NCI-H460 (cell line): ENCODE data around the gene GBP6. TPM values are rescaled to one million over a fixed set of nuclear protein-coding genes. Genes with fewer than 3 reads are reported as not detected.
A peak's percentile ranks its signal among the peaks of the same experiment; 100 is the strongest.
"Not testable (repeated sequence)": the region's sequence is repeated elsewhere in the genome, so short reads cannot be mapped to it uniquely, and the experiment has no call there.

Experiments used
- DNase-seq: peaks from one replicate; pipeline ENCODE4 v3.0.0-alpha.2; 2016; ENCODE audit warnings: low read depth; ENCODE audit errors: extremely low read depth
- polyA plus RNA-seq: library from polyadenylated mRNA; depleted of rRNA; stranded (reverse); fragments of >200 nt; gene quantifications from 2 replicates; pipeline ENCODE4 v1.2.3, GENCODE V29; 2014; cell fraction: nucleus; rRNA removed
- total RNA-seq: library from RNA; depleted of rRNA; stranded (reverse); fragments of >200 nt; shearing (Covaris generic); gene quantifications from 2 replicates; pipeline ENCODE4 v1.2.3, GENCODE V29; 2014; rRNA removed

Gene GBP6, protein sequence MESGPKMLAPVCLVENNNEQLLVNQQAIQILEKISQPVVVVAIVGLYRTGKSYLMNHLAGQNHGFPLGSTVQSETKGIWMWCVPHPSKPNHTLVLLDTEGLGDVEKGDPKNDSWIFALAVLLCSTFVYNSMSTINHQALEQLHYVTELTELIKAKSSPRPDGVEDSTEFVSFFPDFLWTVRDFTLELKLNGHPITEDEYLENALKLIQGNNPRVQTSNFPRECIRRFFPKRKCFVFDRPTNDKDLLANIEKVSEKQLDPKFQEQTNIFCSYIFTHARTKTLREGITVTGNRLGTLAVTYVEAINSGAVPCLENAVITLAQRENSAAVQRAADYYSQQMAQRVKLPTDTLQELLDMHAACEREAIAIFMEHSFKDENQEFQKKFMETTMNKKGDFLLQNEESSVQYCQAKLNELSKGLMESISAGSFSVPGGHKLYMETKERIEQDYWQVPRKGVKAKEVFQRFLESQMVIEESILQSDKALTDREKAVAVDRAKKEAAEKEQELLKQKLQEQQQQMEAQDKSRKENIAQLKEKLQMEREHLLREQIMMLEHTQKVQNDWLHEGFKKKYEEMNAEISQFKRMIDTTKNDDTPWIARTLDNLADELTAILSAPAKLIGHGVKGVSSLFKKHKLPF
- not detected in 2 replicates for total RNA-seq
- polyA plus RNA-seq = not detected in 2 replicates

DNA sequence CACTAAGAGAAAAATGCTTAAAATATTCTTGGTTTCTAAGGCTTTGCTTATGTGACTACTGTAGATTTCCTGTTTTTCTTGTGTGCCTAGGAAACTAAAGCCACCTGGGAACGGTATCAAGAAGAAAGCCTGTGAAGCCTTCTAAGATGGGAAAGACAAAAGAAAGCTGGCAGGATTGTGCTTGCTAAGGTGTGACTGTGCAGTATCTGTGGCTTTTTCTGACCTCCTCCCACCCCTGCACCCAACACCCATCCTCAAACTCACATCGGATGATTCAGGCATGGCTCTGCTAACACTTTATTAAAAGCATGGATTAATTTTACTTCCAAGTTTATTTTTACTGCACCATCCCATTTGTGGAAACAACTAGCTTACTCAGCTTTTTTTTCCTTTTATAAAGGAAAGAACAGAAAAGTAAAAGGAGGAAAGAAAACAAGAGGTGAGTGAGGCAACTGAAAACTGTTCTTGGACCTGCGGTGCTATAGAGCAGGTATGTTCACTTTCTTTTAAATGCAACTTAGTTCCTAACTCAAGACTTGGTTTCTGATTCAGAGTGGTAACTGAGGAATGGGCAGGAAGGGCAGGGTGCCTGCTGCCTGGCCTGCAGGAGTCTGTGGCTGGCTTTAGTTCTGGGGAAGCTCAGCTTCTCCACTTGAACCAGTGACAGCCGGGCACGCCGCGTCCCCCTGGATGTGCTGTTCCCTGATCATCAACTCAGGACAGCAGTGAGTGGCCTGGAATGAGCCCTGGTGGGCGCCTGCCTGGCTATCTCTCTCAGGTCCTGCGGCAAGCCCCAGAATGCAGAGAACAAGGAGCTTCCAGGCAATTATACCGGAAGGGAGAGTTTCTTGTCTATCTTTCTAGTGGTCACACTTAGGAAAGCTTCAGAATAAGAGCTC lies at the start of gene GBP6:
Gene GBP6, plus strand, starts transcription at position 422 of the 899 bp plus-strand sequence. CDS start 4,493 bp downstream, outside the sequence.
- DNase-seq = no peak

DNA sequence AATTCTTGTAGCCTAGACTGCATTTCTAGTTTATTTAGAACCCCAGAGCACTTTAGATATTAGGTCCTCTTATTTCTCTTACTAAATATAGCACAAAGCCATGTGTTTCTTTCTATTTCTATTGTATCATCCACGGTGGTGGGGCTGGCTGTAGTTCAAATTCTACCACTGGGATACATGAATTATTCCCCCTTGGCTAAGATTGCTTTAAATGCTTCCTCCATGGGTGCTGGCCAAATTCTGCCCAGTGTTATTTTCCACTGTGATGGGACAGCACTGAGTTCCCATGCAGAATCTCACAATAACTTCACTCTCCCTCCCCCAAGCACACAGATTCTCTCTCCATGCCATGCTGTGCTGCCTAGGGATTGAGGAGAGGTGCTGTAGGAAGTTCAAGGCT lies 41.5 kb upstream of the GBP6 start:
- DNase-seq = no peak

DNA sequence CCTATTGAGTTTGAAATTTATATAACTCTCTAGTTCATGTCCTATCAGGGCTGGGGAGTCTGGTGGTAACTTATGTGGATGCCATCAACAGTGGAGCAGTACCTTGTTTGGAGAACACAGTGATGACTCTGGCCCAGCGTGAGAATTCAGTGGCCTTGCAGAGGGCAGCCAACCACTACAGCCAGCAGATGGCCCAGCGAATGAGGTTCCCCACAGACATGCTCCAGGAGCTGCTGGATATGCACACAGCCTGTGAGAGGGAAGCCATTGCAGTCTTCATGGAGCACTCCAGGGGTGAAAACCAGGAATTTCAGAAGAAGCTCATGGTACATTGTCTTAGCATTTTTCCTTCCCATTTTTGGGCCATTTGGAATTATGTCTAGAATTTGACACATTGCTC lies 32.0 kb upstream of the GBP6 start:
- DNase-seq = no peak

DNA sequence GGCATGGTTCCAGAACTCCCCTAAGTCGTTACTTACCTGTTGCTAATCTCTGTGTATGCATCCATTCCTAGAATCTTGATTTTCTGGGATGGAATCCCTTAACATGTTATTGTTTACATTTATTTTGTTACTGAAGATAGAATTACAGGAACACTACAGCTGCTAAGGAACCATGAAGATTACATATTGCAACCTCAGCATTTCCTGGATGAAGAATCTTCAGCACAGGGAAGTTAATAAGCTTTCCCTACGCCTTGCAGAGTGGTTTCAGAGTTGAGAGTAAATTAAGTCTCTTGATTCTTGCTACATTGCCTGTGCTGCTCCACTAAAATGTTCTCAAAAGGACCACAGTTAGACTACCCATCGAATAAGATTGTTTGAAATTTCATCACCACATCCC lies 31.4 kb upstream of the GBP6 start:
- no peak for DNase-seq

DNA sequence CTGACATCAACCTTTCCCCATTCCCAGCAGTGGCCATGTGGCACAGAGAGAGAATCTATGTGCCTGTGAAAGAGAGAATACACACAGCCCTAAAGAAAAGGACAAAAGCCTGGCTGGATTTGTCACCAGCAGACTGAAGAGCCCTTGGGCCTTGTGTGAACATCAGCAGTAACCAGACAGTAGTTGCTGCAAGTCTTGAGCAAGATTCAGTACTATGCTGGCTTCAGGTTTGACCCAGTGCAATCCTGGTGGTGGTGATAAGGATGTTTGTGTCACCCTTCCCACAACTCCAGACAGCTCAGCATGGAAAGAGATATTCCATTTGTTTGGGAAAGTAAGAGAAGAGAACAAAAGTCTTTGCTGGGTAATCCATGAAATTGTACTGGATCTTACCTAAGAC lies 28.4 kb upstream of the GBP6 start:
- DNase-seq = no peak

DNA sequence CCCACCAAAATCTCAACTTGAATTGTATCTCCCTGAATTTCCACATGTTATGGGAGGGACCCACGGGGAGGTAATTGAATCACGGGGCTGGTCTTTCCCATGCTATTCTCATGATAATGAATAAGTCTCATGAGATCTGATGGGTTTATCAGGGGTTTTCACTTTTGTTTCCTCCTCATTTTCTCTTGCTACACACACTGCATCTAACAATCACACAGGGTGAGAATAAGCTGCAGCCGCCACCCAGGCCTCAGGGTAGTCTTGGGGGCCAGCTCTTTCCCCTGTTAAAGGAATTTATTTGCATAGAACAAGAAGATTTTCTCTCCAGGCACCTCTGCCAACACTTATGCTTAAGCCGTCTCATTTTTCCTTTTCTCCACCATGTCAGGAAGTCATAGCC lies 26.0 kb upstream of the GBP6 start:
- no peak for DNase-seq

DNA sequence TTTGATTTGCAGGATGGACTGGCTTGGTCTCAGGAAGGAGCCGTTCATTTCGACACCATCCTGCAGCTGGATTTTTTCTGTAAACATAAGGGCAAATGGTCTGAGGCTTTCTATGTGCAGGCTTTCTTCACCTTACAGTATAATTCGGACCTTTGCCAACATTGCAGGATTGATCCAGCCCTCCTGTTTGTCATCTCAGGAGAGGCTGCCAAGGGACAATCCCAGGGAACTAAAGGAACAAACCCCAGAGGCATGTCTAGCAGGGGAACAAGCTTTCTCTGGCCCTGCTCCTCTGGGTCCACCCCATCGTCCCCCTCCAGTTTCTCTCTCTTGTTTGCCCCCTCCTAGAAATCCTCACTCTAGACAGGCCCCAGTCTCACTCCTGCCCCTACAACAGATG lies 24.8 kb upstream of the GBP6 start:
- DNase-seq = no peak

DNA sequence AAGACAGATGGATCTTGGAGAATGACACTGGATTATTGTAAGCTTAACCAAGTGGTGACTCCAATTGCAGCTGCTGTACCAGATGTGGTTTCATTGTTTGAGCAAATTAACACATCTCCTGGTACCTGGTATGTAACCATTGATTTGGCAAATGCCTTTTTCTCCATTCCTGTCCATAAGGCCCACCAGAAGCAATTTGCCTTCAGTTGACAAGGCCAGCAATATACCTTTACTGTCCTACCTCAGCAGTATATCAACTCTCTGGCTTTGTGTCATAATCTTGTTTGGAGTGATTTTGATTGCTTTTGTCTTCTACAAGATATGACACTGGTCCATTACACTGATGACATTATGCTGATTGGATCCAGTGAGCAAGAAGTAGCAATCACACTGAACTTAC lies 18.4 kb upstream of the GBP6 start:
- DNase-seq = not testable (repeated sequence)

DNA sequence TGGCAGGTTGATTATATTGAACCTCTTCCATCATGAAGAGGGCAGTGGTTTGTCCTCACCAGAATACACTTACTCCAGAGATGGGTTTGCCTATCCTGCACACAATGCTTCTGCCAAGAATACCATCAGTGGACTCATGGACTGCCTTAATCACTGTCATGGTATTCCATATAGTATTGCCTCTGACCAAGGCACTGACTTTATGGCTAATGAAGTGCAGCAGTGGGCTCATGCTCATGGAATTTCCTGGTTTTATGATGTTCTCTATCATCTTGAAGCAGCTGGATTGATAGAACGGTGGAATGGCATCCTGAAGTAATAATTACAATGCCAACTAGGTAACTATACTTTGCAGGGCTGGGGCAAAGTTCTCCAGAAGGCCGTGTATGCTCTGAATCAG lies 16.6 kb upstream of the GBP6 start:
- DNase-seq = no peak

DNA sequence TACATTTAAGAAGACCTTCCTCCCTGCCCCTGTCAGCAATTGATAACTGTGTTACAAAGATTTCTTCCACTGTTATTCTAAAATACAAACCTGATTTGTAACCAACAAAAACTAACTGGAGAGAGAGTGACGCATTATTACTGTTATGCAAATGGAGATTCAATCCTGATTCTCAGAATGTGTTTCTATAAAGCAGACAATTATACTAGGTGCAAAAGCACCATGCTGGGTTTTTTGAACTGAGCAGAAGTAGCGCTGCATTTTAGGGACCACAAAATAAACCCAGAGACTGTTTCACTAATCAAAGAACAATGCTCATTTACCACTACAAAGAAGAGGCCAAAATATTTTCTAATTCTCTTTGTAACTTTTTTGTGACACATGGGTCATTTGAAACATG lies 13.6 kb upstream of the GBP6 start:
- no peak for DNase-seq

DNA sequence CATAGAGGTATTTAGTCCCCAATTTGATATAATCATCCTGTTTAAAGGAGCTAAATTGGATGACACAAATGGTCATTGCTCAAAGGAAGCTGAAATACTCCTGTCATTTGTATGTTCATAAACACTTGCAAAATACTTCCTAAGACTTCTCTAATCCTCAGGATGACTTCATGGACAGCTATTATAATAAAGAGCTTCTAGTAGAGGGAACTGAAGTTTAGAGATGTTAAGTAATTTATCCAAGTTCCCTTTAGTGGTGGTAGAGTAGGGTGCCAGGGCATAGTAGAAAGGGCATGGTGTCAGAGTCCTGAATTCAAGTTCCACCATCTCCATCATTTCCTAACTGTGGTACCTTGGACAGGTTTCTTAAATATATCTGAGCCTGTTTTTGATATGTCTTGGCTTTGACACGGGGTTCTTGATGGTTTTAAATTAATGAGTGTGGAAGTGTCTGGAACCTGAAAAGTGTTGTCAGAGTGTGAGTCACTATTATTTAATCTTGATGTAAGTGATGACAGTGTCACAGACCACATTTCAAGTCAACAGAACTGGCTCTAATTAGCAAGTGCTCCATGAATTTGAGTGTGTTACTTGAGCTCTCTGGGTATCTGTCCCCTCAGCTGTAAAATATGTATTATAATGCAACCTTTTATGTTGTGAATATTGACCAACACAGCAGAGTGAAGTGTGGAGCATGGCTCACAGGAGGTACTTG lies 12.1 kb upstream of the GBP6 start:
- DNase-seq = no peak

DNA sequence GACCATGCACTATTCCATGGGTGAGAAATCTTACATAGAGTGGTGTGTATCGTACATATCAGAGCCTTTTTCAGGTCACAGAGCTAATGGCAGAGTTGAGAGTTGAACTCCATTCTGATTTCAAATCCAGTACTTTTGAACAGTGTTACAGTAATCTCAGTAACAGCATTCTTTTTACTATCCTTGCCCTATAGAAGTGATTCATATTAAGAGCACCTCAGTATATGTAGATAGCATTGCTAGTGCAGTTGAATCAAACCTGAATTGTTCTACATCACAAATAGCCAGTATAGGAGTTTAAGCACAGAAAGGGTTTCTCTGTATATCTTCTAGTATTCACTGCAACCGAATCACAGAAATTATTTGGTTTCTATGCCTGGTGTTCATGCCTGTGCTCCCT lies 11.4 kb upstream of the GBP6 start:
- no peak for DNase-seq

DNA sequence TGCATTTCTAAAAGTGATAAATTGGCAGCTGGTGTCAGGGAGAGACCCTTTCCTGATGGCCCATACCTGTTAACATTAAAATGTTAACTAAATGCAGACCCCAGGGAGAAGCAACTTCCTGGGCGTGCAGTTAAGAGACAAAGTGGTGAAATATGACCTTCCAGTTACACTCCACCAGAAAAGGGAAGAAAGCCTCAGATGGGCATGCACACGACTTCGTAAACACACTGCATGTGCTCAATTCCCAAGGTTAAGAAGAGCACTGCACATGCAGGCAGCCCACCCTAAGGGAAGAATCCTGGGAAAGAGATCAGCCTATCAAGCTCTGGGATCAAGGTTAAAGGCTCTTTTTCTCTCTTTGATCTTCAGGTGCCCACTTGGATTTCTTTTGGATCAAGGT lies 9.7 kb upstream of the GBP6 start:
- no peak for DNase-seq

DNA sequence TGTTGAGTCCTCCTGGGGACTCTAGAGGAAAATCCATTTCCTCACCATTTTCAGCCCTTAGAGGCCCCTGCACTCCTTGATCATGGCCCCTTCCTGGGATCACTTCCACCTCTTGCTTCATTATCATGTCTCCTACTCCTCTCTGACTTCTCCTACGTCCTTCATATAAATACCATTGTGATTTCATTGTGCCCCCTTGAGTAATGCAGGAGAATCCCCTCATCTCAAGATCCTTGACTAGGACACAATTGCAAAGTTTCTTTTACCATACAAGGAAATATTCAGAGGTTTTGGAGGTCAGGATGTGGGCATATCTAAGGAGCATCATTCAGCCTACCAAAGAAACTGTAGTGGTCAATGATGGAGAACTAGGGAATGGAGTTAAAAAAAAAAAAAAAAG lies 8.8 kb upstream of the GBP6 start:
- no peak for DNase-seq

DNA sequence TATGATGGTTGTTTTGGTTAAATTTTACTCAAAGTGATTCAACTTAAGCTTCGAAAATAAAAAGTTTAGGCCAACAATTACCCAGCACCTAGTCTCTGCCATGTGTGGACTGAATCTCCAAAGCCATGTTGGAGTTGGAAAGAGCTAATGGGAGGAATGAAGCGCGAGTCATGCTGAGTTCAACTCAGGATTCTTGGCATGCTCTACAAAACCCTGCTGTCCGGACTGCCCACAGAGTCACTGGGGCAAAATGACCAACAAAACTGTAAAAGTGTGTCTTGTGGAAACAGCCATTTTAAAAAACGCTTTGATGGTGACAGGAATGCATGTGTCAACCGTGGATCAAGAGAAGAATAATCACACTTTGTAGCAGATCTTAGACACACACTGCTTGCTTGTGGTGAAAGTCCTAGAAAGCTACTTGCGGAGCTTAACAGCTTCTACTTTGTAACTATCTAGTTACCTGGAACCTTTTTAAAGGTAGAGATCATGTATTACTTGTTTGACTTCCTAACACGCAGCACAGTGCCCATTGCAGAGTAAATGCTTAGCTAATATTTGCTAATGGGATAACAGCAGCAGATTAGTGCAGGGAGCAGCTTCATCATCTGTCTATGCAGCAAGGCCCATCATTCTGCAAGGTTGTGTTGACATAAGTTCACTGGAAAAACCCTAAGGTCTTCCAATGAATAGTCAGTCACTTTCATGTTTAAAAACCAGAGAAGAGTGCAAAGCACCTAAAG lies 7.0 kb upstream of the GBP6 start:
- no peak for DNase-seq

DNA sequence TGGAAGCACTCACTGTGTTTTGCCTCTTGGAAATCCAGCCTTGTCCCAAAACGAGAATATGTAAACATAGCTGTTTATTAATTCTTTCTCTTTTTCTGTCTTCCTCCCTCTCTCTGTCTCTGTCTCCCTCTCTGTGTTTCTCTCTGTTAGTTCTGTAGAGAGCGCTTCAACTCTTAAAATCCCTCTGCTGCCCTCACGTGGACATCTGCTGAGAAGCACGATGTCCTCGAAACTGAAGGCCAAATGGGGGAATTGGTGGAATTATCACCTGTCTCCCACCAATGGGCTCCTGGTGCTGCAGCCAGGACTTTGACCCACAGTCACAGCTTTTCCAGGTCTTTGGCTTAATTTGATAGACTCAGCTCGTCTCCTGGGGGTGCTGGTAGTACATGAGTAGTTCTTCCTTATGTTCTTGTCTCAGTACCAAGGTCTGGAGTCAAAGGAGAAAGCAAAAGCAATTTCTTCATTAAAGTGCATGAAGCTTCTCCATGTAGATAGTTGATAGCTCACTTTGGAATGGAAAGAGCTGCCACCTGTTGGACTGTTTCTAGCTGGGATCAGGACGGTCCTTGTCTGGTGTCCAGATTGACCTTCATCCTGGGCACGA lies 5.5 kb upstream of the GBP6 start:
- DNase-seq = peak; percentile 47

DNA sequence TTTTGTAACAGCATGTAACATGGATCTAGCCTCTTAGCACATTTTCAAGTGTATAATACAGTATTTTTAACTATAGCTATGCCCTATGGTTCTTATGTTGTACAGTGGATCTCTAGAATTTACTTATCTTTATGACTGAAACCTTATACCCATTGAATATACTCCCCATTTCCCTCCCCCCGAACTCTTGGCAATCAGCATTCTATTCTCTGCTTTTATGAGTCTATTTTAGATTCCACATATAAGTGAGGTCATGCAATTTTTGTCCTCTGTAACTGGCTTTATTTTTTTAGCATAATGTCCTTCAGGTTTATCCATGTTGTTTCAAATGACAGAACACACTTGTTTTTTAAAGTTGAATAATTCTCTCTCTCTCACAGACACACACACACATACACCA lies 3.1 kb upstream of the GBP6 start:
- DNase-seq = no peak

DNA sequence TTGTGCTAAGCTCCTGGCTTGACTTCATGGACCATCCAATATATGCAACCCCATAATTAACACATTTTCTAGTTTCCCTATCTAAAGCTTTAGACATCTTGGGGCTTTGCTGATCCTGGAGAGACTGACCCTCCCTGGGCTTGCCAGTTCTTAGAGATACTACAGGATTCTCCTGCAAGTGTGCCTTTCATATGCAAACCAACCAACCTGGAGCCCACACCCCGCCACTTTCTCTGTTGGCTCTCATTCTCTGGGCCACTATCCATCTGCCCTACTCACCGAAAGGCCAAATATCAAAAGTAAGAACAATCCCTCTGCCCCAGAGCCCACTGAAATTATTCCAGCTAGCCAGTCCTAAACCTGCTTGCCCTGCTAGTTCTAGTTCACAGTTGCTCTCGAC lies 2.2 kb upstream of the GBP6 start:
- no peak for DNase-seq

DNA sequence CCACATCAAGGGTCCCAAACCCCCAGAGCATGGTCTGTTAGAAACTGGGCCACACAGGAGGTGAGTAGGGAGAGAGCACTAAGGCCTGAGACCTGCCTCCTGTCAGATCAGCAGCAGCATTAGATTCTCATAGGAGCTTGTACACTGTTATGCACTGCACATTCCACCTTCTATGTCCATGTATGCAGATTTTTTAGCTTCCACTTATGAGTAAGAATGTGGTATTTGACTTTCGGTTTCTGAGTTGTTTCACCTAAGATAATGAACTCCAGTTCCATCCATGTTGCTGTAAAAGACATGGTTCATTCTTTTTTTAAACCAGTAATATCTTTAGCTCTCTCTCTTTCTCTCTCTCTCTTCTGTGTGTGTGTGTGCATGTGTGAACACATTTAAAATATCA lies 663 bp upstream of the GBP6 start:
- no peak for DNase-seq
